Stomach (tissue), 4 donors: ENCODE results near the gene STK38.

Source experiments
- EP300 ChIP-seq: sonication (generic); formaldehyde crosslinking; IDR thresholded peaks from one replicate; pipeline ENCODE4 v1.6.1; 2017; ENCODE audit warnings: antibody characterized with exemption
- TF ChIP-seq, protein P1 (sequence below), 7 experiments: fragments of 450-650 bp in 4 of 7; fragments of 200-600 bp in 3 of 7; sonication (generic) in 3 of 7; IDR thresholded peaks; one replicate each; pipeline ENCODE4 v1.5.1; 2016 to 2019; ENCODE audit warnings: antibody characterized with exemption in 7 of 7, control low read depth in 2 of 7, mild to moderate bottlenecking in 1 of 7

DNA sequence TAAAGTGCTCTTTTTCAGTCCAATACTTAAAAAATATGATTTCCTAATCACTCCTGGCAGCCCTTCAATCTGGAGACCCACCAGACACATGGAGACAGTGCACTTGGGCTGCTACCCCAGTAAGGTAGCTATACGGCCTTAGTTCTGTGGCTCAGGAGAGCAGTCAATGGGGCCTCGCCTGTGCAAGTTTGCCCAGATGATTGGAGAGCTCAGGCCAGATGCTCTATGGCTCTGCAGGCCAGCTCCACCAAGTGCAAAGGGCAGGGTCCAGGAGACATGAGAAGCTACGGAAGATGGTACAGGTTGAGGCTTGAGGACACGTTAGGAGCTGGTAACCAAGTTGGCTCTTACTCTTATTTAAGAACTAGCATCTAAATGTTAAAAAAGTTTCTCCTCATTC lies 30.7 kb downstream of the STK38 start:
- TF ChIP-seq, protein P1, sequence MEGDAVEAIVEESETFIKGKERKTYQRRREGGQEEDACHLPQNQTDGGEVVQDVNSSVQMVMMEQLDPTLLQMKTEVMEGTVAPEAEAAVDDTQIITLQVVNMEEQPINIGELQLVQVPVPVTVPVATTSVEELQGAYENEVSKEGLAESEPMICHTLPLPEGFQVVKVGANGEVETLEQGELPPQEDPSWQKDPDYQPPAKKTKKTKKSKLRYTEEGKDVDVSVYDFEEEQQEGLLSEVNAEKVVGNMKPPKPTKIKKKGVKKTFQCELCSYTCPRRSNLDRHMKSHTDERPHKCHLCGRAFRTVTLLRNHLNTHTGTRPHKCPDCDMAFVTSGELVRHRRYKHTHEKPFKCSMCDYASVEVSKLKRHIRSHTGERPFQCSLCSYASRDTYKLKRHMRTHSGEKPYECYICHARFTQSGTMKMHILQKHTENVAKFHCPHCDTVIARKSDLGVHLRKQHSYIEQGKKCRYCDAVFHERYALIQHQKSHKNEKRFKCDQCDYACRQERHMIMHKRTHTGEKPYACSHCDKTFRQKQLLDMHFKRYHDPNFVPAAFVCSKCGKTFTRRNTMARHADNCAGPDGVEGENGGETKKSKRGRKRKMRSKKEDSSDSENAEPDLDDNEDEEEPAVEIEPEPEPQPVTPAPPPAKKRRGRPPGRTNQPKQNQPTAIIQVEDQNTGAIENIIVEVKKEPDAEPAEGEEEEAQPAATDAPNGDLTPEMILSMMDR (IDR thresholded peaks at IDR 0.05) = no peak
- no peak for TF ChIP-seq EP300
